Activated B cell treated with CpG ODN at 0.5 μM for 24 hours (primary cell): ENCODE results near the gene PECR. TPM values are rescaled to one million over a fixed set of nuclear protein-coding genes. Genes with fewer than 3 reads are reported as not detected.

Experiments
- ATAC-seq: fragments of 200-7000 bp; cut with Tn5 transposase; one replicate; pipeline ENCODE4 v1.10.0; 2021; ENCODE audit warnings: low read depth, mild to moderate bottlenecking, moderate library complexity
- CTCF ChIA-PET: fragments of 350-600 bp; sonication (Branson Sonifier 250); formaldehyde crosslinking; loops from one replicate; lab custom pipeline; 2021; ENCODE audit warnings: antibody characterized with exemption; lab: Charles Lee
- POLR2A ChIA-PET: fragments of 350-600 bp; sonication (Branson Sonifier 250); formaldehyde crosslinking; loops from one replicate; lab custom pipeline; 2021; ENCODE audit warnings: antibody characterized with exemption; lab: Charles Lee
- DNase-seq: peaks from one replicate; pipeline ENCODE4 v3.0.0; 2022
- H3K27ac Mint-ChIP-seq: one replicate; pipeline ENCODE4 v1.8.0; 2020; ENCODE audit warnings: mixed read lengths
- H3K27me3 Mint-ChIP-seq: one replicate; pipeline ENCODE4 v1.8.0; 2021; ENCODE audit warnings: mixed read lengths
- H3K36me3 Mint-ChIP-seq: one replicate; pipeline ENCODE4 v1.8.0; 2021; ENCODE audit warnings: low read depth, mixed read lengths
- H3K4me1 Mint-ChIP-seq: one replicate; pipeline ENCODE4 v1.8.0; 2021; ENCODE audit warnings: mixed read lengths
- H3K4me3 Mint-ChIP-seq: one replicate; pipeline ENCODE4 v1.8.0; 2020; ENCODE audit warnings: mild to moderate bottlenecking, mixed read lengths
- H3K9me3 Mint-ChIP-seq: one replicate; pipeline ENCODE4 v1.8.0; 2020; ENCODE audit warnings: mixed read lengths
- intact Hi-C: fragments of 100-400 bp; cut with micrococcal nuclease; formaldehyde crosslinking; loops from one replicate; pipeline ENCODE4 v1.15.1; 2024
- total RNA-seq: library from RNA; stranded (reverse); gene quantifications from 2 replicates; pipeline ENCODE4 v1.2.3, GENCODE V29; 2022
- TF ChIP-seq, protein P1 (sequence below): fragments of 200-600 bp; IDR thresholded peaks from one replicate; pipeline ENCODE4 v1.8.0; 2022; ENCODE audit warnings: antibody characterized with exemption, mild to moderate bottlenecking

PECR gene
- total RNA-seq, 1 donor from 2014 or later: 10.0 TPM

DNA sequence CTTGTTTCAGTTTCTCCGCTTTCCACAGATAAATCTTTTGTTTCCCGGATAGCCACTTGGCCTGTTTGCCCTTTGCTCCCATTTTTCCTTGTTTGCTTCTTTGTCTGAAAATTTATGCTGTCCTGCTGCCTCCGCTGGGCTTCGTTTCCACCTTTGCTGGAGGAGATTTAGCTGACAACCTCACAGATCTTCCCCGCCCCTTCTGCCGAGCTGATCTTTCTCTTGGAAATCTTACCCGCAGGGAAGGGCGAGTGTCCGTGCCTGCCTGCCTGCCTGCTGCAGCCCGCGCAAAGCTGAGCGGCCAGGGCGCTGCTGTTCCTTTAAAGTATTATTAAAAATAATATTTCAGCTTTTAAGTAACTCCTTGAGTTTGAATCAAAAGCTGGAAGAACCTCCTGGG is 26.2 kb upstream of the PECR start:
- Mint-ChIP-seq H3K9me3 (no peaks in the 10 kb centered on the region), H3K4me3 (no peak overlapping the region), H3K4me1 (peaks cover 42% of the 10 kb centered on the region), H3K36me3 (peaks cover 35% of the 10 kb centered on the region), H3K27me3 (no peaks in the 10 kb centered on the region), H3K27ac (no peak overlapping the region)
- ATAC-seq (no peak), DNase-seq (no peak)
- ChIA-PET POLR2A (interaction anchor here (0.7 to 3.5 kb wide), 3 partner anchors 13 to 305 kb away, joined by 5 to 14 read pairs (median 7); partner anchors contain the start of gene SMARCAL1), CTCF (interaction anchor here (2.9 kb wide), 1 partner anchor 74 kb away, joined by 18 read pairs; no protein-coding TSS in a partner anchor)
- intact Hi-C loops: loop anchor here (2.0 kb wide), 1 partner anchor 51 kb away; no protein-coding TSS in a partner anchor
- TF ChIP-seq, protein P1, sequence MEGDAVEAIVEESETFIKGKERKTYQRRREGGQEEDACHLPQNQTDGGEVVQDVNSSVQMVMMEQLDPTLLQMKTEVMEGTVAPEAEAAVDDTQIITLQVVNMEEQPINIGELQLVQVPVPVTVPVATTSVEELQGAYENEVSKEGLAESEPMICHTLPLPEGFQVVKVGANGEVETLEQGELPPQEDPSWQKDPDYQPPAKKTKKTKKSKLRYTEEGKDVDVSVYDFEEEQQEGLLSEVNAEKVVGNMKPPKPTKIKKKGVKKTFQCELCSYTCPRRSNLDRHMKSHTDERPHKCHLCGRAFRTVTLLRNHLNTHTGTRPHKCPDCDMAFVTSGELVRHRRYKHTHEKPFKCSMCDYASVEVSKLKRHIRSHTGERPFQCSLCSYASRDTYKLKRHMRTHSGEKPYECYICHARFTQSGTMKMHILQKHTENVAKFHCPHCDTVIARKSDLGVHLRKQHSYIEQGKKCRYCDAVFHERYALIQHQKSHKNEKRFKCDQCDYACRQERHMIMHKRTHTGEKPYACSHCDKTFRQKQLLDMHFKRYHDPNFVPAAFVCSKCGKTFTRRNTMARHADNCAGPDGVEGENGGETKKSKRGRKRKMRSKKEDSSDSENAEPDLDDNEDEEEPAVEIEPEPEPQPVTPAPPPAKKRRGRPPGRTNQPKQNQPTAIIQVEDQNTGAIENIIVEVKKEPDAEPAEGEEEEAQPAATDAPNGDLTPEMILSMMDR: no peak

DNA sequence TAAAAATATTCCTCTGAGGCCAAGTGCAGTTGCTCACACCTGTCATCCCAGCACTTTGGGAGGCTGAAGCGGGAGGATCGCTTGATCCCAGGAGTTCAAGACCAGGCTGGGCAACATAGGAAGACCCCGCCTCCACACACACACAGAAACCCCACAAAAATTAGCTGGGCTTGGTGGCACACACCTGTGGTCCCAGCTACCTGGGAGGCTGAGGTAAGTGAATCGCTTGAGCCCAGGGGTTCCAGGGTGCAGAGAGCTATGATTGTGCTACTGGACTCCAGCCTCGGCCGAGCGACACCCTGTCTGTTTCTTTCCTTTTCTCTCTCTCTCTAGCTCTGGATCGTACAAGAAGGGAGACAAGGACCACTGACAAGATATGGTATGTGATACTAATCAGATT is 25.7 kb upstream of the PECR start:
- ATAC-seq (no peak), DNase-seq (no peak)
- Mint-ChIP-seq H3K27ac (no peak overlapping the region), H3K4me3 (no peak overlapping the region), H3K27me3 (no peaks in the 10 kb centered on the region), H3K36me3 (peaks cover 30% of the 10 kb centered on the region), H3K9me3 (no peaks in the 10 kb centered on the region), H3K4me1 (peaks cover 38% of the 10 kb centered on the region)
- POLR2A ChIA-PET: interaction anchor here (0.7 to 3.5 kb wide), 2 partner anchors 13 to 305 kb away, joined by 5 to 14 read pairs; partner anchors contain the start of gene SMARCAL1
- CTCF ChIA-PET: no interaction called here
- TF ChIP-seq, protein P1: no peak
- intact Hi-C loops: no loop called here

DNA sequence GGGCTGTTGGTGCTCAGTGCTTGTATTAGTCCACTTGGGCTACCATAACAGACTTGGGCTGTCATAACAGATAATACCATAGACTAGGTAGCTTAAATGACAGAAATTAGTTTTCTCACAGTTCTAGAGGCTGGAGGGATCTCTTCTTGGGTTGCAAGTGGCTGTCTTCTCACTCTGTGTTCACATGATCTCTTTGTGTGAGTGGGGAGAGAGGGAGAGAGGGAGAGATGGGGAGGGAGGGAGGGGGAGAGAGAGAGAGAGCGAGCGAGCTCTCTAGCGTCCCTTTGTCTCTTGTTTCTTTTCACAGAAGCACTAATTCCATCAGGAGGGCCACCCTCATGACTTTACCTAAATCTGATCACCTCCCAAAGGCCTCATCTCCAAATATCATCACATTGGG is 23.1 kb upstream of the PECR start:
- ChIA-PET POLR2A (no interaction called here), CTCF (interaction anchor here (1.0 kb wide), 1 partner anchor 71 kb away, joined by 3 read pairs; no protein-coding TSS in a partner anchor)
- intact Hi-C loops: no loop called here
- Mint-ChIP-seq H3K4me1 (peaks cover 12% of the 10 kb centered on the region), H3K9me3 (no peaks in the 10 kb centered on the region), H3K27me3 (no peaks in the 10 kb centered on the region), H3K36me3 (peaks cover 12% of the 10 kb centered on the region), H3K27ac (no peak overlapping the region), H3K4me3 (no peak overlapping the region)
- DNase-seq: no peak
- ATAC-seq: no peak
- TF ChIP-seq, protein P1: no peak

DNA sequence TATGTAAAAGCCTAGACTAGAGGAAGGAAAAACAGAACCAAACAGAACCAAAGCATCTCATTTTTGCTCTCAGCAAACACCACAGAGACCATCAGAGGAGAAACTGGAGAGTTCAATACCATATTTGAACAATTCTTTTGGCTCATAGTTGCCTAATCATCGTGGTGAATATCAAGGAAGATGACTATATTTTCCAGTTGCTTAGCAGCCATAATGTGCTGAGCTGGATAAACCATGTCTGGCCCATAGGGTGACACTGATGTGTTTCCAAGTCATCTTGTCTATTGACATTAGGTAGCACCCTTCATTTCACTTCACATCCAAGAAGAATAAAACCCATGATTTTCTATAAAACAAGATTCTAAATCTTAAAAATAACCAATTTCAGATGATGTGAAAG is 21.6 kb upstream of the PECR start:
- ChIA-PET CTCF (no interaction called here), POLR2A (interaction anchor here (1.4 kb wide), 1 partner anchor 20 kb away, joined by 3 read pairs; no protein-coding TSS in a partner anchor)
- peaks cover 7% of the 10 kb centered on the region for H3K36me3 Mint-ChIP-seq
- intact Hi-C loops: no loop called here
- no peaks in the 10 kb centered on the region for H3K27me3 Mint-ChIP-seq
- H3K4me3 Mint-ChIP-seq: no peak overlapping the region
- peaks cover 2% of the 10 kb centered on the region for H3K4me1 Mint-ChIP-seq
- TF ChIP-seq, protein P1: no peak
- DNase-seq (no peak), ATAC-seq (no peak)
- H3K27ac Mint-ChIP-seq: no peak overlapping the region
- H3K9me3 Mint-ChIP-seq: no peaks in the 10 kb centered on the region

DNA sequence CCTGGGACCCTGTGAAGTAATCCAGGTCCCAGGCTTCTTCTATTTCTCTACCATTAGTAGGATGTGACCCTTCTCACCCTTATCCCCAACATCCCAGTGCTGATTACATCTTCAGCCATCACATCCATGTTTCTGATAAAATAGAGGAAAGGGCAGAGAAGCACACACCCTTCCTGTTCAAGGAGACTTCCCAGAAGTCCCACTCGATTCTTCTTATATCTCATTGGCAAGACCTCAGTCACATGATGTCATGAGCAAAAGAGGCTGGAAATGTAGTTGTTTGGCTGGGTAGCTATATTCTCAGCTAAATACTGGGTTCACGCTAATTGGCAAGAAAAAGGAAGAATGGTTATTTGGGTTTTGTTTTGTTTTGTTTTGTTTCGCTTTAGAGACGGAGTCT is 19.5 kb upstream of the PECR start:
- TF ChIP-seq, protein P1: no peak
- no peaks in the 10 kb centered on the region for H3K27me3 Mint-ChIP-seq
- DNase-seq (no peak), ATAC-seq (no peak)
- intact Hi-C loops: no loop called here
- H3K4me3 Mint-ChIP-seq: no peak overlapping the region
- H3K36me3 Mint-ChIP-seq: peaks cover 7% of the 10 kb centered on the region
- POLR2A ChIA-PET: no interaction called here
- H3K27ac Mint-ChIP-seq: no peak overlapping the region
- no peaks in the 10 kb centered on the region for H3K4me1 Mint-ChIP-seq
- CTCF ChIA-PET: no interaction called here
- no peaks in the 10 kb centered on the region for H3K9me3 Mint-ChIP-seq
